GM18868 (cell line): Measurements from ENCODE around the gene CDH22.

ENCODE experiments used
- ATAC-seq: cut with Tn5 transposase; IDR thresholded peaks from one replicate; pipeline ENCODE4 v1.9.1; 2021; ENCODE audit warnings: mild to moderate bottlenecking, moderate library complexity; ENCODE audit not compliant: unreplicated experiment

Gene CDH22

DNA sequence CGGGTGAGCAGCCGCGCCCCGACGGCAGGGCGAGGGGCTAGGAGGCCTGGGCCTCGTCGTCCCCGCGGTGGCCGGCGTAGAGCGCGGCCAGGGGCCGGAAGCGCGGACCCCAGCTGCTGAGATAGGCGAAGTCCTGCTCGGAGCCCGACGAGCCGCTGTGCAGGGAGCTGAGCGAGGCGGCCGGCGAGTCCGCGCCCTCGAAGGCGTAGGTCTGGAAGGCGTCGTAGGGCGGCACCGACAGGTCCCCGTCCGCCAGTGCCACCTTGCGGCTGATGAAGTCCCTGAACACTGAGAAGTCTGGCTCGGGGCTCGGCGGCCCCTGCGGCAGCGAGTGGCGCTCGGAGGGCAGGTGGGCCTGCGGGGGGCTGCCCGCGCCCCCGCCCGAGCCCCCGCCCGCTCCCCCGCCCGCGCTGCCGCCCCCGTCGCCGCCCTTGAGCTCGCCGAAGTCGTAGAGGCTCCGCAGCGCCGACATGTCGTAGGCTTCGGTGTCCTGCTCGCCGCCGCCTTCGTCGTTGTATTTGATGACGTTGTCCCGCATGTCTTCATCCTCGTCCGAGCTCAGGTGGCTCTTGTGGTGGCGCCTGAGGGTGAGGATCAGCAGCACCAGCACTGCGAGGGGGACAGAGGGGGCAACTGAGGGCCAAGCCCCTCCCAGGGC is 133.7 kb downstream of the CDH22 start:
- no peak for ATAC-seq

DNA sequence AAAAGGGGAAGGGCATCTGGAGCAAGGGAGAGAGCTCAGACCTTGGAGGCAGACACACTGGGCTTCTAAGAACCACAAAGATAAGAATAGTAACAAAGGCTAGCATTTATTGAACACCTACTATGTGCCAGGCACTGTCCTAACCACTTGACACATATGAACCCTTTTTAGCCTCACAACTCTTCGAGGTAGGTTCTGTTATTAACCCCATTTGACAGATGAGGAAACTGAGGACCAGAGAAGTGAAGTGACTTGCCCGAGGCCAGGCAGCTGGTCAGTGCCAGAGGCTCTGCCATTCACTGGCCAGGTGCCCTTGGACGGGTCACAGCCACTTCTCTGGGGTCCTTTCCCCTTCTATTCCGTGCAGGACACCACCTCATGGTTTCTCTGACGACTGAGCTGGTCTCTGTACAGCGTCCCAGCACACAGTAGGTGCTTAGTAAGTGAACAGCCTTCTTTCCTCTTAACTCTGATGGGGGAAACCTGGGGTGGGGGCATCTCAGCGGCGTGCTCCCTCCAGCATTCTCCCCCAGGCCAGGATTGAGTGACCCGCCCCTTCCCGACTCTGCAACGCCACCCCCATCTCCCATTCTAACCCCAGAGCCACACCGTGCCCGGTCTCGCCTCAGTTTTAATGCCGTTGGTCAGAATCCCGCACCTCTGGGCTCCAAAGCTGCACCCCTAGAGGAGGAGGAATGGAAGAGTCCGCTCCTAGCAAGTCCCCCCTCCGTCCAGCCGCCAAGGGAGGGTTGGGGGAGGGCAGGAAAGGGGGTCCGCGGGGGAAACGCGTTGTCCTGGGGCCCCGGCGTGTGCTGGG is 134.4 kb downstream of the CDH22 start:
- ATAC-seq = no peak

DNA sequence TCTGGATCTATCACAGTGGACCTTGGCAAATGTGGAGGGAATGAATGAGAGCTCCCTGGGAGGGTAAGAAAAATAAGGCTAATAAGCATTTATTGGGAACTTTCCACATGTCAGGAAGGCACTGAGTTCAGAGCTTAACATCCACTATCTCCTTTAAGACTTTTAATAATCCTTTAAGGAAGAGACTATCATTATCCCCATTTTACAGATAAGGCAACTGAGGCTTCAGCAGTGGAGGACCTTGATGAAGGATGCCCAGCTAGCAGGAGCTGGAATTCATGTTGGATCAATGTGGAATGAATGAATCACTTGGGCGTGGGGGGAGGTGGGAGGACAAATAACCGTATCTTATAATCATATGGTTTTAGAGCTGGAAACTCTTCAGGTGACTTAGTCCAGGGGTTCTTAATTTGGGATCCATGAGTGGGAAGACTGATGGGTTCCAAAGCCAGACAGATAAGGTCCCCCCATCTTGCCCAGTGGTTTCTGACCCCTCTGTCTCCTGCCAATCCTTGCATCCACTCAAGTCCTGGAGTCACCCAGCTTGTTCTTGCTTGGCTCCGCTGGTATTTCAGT is 135.2 kb downstream of the CDH22 start:
- no peak for ATAC-seq

DNA sequence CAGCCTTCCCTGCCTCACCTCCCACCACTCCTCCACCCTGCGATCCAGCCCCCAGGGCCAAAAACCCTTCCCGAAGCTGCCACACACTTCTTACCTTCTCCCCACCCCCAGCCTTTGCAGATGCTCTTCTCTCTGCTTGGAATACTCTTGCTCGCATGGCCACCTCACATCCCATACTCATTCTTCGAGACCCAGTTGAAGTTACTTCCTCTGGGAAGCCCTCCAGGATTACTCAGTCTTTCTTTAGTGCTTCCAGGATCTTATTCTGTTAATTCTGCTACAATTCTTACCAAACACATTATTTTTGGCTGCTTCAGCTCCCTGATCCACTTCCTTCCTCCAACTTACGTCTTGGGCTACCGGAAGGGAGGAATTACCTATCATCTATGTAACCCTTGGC is 135.8 kb downstream of the CDH22 start:
- no peak for ATAC-seq

DNA sequence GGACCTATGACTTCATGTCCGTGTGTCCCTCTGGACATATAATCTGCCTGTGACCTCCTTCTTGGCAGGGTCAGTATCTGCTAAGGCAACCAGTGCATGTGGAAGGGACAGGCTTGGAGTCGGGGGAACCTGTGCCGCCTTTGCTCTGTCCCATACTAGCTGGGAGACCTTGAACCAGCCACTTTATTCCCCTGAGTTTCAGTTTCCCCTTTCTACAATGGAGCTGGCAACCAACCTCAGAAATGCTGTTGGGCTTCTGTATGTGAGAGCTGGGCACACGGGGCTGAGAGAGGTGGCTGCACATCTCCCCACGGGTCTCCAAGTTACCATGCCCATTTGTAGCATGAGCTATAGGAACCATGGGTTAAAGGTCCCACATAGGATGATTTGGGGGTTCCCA is 136.4 kb downstream of the CDH22 start:
- ATAC-seq = no peak

GRCh38 chr20:46171476-46171875 is 136.8 kb downstream of the CDH22 start:
- no peak for ATAC-seq

- no peak for ATAC-seq
Measured at GRCh38 chr20:46169245-46170171, 138.8 kb downstream of the CDH22 start.

- ATAC-seq = no peak
Measured at GRCh38 chr20:46168438-46168837, 139.9 kb downstream of the CDH22 start.

DNA sequence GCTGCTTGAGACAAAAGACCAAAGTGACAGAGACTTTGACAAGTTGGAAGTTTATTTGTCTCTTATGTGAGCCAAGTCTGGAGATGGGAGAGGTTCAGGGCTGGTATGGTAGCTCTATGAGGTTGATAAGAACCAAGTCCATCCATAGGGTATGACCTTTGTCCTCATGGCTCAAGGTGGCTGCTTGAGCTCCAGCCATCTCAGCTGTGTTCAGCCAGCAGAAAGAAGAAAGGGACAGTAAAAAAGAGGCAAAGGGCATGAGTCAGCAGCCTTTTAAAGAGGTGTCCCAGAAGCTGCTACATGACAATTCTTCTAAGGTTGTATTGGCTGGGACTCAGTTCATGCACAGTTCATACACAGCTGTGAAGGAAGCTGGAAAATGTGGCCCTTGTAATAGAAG is 141.2 kb downstream of the CDH22 start:
- no peak for ATAC-seq

DNA sequence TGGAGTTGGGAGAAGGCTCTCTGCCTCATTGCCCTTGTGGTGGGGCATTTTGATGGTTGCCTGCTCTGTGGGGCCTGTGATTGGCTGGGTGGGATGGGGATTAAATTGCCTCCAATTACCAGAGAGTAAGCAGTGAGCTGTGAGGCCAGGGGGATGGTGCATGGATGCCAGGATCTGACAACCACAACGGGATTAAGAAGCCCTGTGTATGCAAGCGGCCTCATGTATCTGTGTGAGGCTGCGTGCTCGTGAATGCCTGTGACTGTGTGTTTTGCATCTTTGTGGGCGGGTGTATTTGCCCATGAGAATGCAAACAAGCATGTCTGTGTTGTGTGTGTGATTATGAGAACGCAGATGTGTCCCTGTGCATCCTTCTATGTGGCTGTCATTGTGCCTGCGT is 144.0 kb downstream of the CDH22 start:
- no peak for ATAC-seq

DNA sequence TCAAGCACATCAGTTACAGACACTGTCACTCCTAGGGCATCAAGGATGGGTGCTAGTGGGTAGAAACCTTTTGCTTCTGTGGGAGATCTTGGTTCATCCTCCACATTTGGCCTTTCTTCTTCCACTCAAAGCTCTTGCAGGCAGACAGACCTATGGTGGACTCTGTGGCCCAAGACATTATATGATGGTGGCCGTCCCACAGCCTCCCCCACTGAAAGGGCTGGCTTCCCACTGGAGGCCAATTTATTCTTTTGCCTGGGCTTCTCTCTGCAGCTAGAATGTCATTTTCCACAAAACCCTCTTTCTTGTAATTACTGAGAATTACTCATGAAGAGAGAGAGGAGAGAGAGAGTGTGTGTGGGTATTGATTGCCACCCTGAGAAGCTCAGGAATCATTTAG is 146.4 kb downstream of the CDH22 start:
- no peak for ATAC-seq

GRCh38 chr20:46160661-46161060 is 147.6 kb downstream of the CDH22 start:
- ATAC-seq = no peak

DNA sequence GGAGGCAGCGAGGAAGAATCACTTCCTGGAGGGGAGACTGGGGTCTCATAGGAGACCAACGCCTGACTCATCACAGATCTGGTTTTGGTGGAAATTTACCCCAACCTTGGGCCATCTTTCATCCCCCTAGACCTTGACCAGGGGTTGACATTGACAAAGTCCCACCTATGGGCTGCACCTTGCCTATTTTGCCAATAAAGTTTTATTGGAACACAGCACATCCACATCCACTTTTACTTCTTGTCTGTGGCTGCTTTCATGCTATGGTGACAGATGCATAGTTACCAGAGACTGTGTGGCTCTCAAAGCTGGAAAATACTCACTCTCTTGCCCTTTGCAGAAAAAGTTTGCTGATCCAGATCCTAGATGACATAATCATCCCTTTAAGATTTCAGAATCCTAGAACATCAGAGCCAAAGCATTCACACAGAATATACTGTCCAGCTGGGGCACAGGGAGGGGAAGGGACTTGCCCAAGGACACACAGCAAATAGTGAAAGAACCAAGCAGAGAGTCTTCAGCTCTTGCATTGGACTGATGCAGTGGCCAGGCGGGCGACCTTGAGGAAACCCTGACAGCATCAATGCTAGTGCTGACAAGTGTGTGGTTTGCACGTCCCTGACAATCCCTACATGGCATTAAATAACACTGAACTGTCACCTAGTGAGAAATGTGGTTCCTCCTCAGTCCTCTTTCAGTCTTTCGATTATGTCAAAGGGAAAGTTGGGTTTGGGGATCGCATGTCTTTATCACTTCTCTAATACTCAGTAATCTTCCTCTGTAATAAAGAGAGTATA is 149.0 kb downstream of the CDH22 start:
- ATAC-seq = no peak

DNA sequence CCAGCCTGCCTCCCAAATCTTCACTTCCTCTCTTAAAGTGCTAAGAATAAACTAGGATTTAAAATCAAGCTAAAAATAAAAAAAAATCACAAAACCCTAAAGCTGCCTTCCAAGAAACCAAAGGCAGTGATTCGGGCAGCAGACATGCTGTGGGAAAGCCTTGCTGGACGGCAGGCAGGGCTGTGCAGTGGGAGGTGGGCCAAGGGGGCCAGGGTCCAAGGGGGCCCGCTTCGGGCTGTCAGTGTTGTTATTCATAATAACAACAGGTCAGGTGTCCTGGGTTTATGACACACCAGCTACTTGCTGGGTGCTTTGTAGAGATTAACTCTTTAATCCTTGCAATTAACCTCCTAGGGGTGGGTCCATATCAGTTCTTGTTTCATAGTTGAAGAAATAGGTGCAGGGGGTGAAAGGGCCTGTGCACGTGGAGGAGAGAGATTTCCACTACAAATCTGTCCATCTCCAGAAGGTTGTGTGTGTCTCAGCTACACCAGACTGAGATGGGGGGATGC is 149.8 kb downstream of the CDH22 start:
- ATAC-seq = no peak

GRCh38 chr20:46157625-46158024 is 150.7 kb downstream of the CDH22 start:
- no peak for ATAC-seq

- no peak for ATAC-seq
Measured at GRCh38 chr20:46157076-46157592, 151.2 kb downstream of the CDH22 start.

DNA sequence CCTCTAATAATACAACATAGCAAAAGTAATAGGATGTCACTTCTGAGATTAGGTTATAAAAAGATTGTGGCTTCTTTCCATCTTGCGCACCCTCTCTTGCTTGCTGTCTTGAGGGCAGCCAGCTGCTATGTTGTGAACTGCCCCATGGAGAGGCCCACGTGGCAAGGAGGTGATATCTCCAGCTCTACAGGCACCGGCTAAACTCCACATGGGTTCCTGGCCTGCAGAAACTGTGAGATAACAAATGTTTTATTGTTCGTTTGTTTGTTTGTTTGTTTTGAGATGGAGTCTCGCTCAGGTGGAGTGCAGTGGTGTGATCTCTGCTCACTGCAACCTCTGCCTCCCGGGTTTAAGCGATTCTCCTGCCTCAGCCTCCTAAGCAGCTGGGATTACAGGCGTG is 152.2 kb downstream of the CDH22 start:
- ATAC-seq = no peak

- ATAC-seq = no peak
Measured at GRCh38 chr20:46154796-46155195, 153.5 kb downstream of the CDH22 start.

DNA sequence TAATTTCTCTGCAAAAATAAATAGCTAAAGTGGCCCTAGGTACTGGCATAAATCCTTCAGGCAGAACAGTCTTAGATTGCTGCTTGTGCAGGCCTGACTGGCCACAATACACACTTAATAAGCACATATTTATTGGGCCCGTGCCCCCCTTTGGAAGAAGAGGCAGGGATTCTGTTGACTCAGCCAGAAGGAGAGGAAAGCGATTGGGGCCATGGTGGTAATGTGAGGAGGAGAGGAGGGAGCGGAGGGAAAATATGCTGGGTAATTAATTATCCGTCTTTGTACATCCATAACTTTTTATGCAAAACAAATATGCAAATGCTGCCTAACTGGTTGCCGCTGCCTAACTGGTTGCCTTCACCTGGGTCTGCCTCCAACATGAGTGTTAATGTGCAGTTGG is 154.0 kb downstream of the CDH22 start:
- no peak for ATAC-seq
